PC-3 (cell line): Measurements from ENCODE around the gene CD180.

ENCODE experiments used
- CTCF ChIP-seq: fragments of 300-600 bp; sonication (generic); conservative IDR thresholded peaks from 2 replicates; pipeline ENCODE4 v1.5.1; 2017; ENCODE audit warnings: antibody characterized with exemption, low read depth, mild to moderate bottlenecking, low read length
- EZH2phosphoT487 ChIP-seq: fragments of 300-600 bp; sonication (generic); IDR thresholded peaks from 2 replicates; pipeline ENCODE4 v1.6.1; 2018; ENCODE audit warnings: mild to moderate bottlenecking, antibody characterized with exemption, low read length, borderline replicate concordance

- TF ChIP-seq CTCF (no peak), EZH2phosphoT487 (no peak)
Observed at GRCh38 chr5:67235399-67236110, 39.0 kb upstream of the CD180 start.
